B cell (primary cell): ENCODE results near the gene AVPI1.

Source experiments
- CTCF ChIP-seq: fragments of 200-600 bp; IDR thresholded peaks from one replicate; pipeline ENCODE4 v1.8.0; 2022; ENCODE audit warnings: antibody characterized with exemption, mild to moderate bottlenecking
- EZH2 ChIP-seq: IDR thresholded peaks from 2 replicates; pipeline ENCODE4 v1.6.1; 2012; ENCODE audit warnings: borderline replicate concordance, low read depth, mild to moderate bottlenecking, moderate library complexity, low read length; ENCODE audit not compliant: insufficient read depth, poor library complexity, severe bottlenecking

GRCh38 chr10:97628228-97628627 is 58.8 kb downstream of the AVPI1 start:
- TF ChIP-seq CTCF (no peak), EZH2 (no peak)
